HG03457 (cell line): Measurements from ENCODE around the gene DCUN1D2.

Source experiments
- ATAC-seq: cut with Tn5 transposase; IDR thresholded peaks from one replicate; pipeline ENCODE4 v1.9.1; 2021; ENCODE audit warnings: moderate number of reproducible peaks; ENCODE audit not compliant: unreplicated experiment

The DCUN1D2 gene

GRCh38 chr13:113412440-113412839, 78.1 kb downstream of the DCUN1D2 start:
- ATAC-seq: no peak

- ATAC-seq: no peak
Observed at GRCh38 chr13:113411216-113412023, 79.1 kb downstream of the DCUN1D2 start.

- ATAC-seq: no peak
Observed at GRCh38 chr13:113410472-113411201, 79.9 kb downstream of the DCUN1D2 start.

- ATAC-seq: no peak
Observed at GRCh38 chr13:113408562-113408961, 81.9 kb downstream of the DCUN1D2 start.

GRCh38 chr13:113407531-113408393, 82.7 kb downstream of the DCUN1D2 start:
- no peak for ATAC-seq

- no peak for ATAC-seq
Observed at GRCh38 chr13:113407103-113407530, 83.4 kb downstream of the DCUN1D2 start.

- no peak for ATAC-seq
Observed at GRCh38 chr13:113406321-113407102, 84.0 kb downstream of the DCUN1D2 start.
